ENCODE data around the gene SETDB1.

DNA sequence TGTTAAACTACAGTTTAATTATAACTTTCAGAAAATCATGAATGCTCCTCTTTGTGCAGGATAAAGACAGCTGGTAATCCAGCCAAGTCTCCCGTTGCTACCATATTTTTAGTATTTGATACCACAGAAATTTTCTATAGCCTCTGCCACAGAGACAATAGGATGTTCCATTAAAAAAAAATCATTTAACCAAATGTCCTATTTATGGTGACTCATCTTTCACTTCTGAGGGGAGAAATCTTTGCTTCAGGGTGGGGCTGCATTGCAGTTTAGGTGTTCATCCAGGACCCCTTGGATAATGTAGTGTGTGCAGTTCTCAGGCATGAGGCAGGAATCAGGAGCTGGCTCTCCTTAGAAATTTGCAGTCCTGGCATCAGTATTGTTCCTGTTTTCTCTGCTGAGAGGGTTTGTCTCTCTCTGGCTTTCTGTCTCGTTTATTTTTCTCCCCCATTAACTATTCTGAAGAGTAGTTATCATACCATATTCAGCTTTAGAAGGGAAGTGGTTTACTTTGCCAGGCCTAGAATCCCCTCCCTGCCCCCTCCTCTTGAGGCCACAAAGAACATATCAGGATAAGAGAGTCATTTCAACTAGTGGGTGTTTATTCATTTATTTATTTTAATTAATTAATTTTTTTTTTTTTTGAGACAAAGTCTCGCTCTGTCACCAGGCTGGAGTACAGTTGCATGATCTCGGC lies 85.1 kb downstream of the SETDB1 start:
- no peak for TF ChIP-seq ZNF18 (tag by site-specific recombination; IDR thresholded peaks at IDR 0.05)
- no peak for TF ChIP-seq CTCF (tag by site-specific recombination; IDR thresholded peaks at IDR 0.05)
- TF ChIP-seq ZNF530 (tag by site-specific recombination; IDR thresholded peaks at IDR 0.05; ENCODE audit: low read depth): no peak
- no peak for TF ChIP-seq KLF9 (tag by site-specific recombination; IDR thresholded peaks at IDR 0.05; ENCODE audit: low read depth)
- no peak for TF ChIP-seq ZNF423 (tag by site-specific recombination; IDR thresholded peaks at IDR 0.05)
- no peak for TF ChIP-seq SALL2 (tag by site-specific recombination; IDR thresholded peaks at IDR 0.05; ENCODE audit: borderline replicate concordance)
- TF ChIP-seq, protein P1, sequence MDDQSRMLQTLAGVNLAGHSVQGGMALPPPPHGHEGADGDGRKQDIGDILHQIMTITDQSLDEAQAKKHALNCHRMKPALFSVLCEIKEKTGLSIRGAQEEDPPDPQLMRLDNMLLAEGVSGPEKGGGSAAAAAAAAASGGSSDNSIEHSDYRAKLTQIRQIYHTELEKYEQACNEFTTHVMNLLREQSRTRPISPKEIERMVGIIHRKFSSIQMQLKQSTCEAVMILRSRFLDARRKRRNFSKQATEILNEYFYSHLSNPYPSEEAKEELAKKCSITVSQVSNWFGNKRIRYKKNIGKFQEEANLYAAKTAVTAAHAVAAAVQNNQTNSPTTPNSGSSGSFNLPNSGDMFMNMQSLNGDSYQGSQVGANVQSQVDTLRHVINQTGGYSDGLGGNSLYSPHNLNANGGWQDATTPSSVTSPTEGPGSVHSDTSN (CRISPR knock-in tag; IDR thresholded peaks at IDR 0.05): no peak
- TF ChIP-seq, protein P2, sequence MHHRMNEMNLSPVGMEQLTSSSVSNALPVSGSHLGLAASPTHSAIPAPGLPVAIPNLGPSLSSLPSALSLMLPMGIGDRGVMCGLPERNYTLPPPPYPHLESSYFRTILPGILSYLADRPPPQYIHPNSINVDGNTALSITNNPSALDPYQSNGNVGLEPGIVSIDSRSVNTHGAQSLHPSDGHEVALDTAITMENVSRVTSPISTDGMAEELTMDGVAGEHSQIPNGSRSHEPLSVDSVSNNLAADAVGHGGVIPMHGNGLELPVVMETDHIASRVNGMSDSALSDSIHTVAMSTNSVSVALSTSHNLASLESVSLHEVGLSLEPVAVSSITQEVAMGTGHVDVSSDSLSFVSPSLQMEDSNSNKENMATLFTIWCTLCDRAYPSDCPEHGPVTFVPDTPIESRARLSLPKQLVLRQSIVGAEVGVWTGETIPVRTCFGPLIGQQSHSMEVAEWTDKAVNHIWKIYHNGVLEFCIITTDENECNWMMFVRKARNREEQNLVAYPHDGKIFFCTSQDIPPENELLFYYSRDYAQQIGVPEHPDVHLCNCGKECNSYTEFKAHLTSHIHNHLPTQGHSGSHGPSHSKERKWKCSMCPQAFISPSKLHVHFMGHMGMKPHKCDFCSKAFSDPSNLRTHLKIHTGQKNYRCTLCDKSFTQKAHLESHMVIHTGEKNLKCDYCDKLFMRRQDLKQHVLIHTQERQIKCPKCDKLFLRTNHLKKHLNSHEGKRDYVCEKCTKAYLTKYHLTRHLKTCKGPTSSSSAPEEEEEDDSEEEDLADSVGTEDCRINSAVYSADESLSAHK (tag by site-specific recombination; IDR thresholded peaks at IDR 0.05): no peak
- no peak for TF ChIP-seq YY1 (tag by site-specific recombination; IDR thresholded peaks at IDR 0.05)
- TF ChIP-seq, protein P3, sequence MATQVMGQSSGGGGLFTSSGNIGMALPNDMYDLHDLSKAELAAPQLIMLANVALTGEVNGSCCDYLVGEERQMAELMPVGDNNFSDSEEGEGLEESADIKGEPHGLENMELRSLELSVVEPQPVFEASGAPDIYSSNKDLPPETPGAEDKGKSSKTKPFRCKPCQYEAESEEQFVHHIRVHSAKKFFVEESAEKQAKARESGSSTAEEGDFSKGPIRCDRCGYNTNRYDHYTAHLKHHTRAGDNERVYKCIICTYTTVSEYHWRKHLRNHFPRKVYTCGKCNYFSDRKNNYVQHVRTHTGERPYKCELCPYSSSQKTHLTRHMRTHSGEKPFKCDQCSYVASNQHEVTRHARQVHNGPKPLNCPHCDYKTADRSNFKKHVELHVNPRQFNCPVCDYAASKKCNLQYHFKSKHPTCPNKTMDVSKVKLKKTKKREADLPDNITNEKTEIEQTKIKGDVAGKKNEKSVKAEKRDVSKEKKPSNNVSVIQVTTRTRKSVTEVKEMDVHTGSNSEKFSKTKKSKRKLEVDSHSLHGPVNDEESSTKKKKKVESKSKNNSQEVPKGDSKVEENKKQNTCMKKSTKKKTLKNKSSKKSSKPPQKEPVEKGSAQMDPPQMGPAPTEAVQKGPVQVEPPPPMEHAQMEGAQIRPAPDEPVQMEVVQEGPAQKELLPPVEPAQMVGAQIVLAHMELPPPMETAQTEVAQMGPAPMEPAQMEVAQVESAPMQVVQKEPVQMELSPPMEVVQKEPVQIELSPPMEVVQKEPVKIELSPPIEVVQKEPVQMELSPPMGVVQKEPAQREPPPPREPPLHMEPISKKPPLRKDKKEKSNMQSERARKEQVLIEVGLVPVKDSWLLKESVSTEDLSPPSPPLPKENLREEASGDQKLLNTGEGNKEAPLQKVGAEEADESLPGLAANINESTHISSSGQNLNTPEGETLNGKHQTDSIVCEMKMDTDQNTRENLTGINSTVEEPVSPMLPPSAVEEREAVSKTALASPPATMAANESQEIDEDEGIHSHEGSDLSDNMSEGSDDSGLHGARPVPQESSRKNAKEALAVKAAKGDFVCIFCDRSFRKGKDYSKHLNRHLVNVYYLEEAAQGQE (tag by site-specific recombination; IDR thresholded peaks at IDR 0.05): no peak
- TF ChIP-seq ZNF416 (tag by site-specific recombination; IDR thresholded peaks at IDR 0.05): no peak
- TF ChIP-seq ZNF623 (tag by site-specific recombination; IDR thresholded peaks at IDR 0.05): no peak

All from HEK293 (cell line).